Measurements from ENCODE around the gene DNASE2. TPM values are rescaled to one million over a fixed set of nuclear protein-coding genes. Genes with fewer than 3 reads are reported as not detected.
"Not testable (repeated sequence)": the region's sequence is repeated elsewhere in the genome, so short reads cannot be mapped to it uniquely, and the experiment has no call there.

DNASE2 gene
- total RNA-seq: 22.3 TPM

GRCh38 chr19:12881172-12881808, at the start of gene DNASE2:
DNASE2 (minus strand) TSS chr19:12881449; CDS start chr19:12881375, 74 bp downstream.
- ATAC-seq (peak; percentile 90), DNase-seq (ENCODE audit: low spot score) (peak; percentile 99)

GRCh38 chr19:12930002-12930645, 48.9 kb upstream of the DNASE2 start:
- ATAC-seq: no peak
- no peak for DNase-seq (ENCODE audit: low spot score)

- DNase-seq (ENCODE audit: low spot score) (no peak), ATAC-seq (no peak)
Observed at GRCh38 chr19:12924621-12925310, 43.5 kb upstream of the DNASE2 start.

- ATAC-seq (no peak), DNase-seq (ENCODE audit: low spot score) (no peak)
Observed at GRCh38 chr19:12922959-12923358, 41.7 kb upstream of the DNASE2 start.

- ATAC-seq (no peak), DNase-seq (ENCODE audit: low spot score) (no peak)
Observed at GRCh38 chr19:12921047-12921446, 39.8 kb upstream of the DNASE2 start.

GRCh38 chr19:12918253-12918652, 37.0 kb upstream of the DNASE2 start:
- DNase-seq (ENCODE audit: low spot score) (no peak), ATAC-seq (no peak)

- not testable (repeated sequence) for ATAC-seq
Observed at GRCh38 chr19:12915860-12916259, 34.6 kb upstream of the DNASE2 start.

GRCh38 chr19:12913851-12914690, 32.8 kb upstream of the DNASE2 start:
- no peak for DNase-seq (ENCODE audit: low spot score)
- no peak for ATAC-seq

More at GRCh38 chr19:12915860-12916259, 34.6 kb upstream of the DNASE2 start:
- DNase-seq (ENCODE audit: low spot score): not testable (repeated sequence)

- DNase-seq (ENCODE audit: low spot score): peak; percentile 61
- ATAC-seq: peak; percentile 75
Observed at GRCh38 chr19:12913011-12913561, 31.8 kb upstream of the DNASE2 start.

GRCh38 chr19:12912571-12912970, 31.3 kb upstream of the DNASE2 start:
- DNase-seq (ENCODE audit: low spot score) (no peak), ATAC-seq (no peak)

GRCh38 chr19:12907166-12907565, 25.9 kb upstream of the DNASE2 start:
- DNase-seq (ENCODE audit: low spot score) (no peak), ATAC-seq (peak; percentile 17)

GRCh38 chr19:12899891-12900518, 18.8 kb upstream of the DNASE2 start:
- no peak for ATAC-seq
- DNase-seq (ENCODE audit: low spot score): no peak

- DNase-seq (ENCODE audit: low spot score): no peak
- no peak for ATAC-seq
Observed at GRCh38 chr19:12896460-12896859, 15.2 kb upstream of the DNASE2 start.

GRCh38 chr19:12893582-12893981, 12.3 kb upstream of the DNASE2 start:
- no peak for DNase-seq (ENCODE audit: low spot score)

GRCh38 chr19:12891553-12892021, 10.3 kb upstream of the DNASE2 start:
- DNase-seq (ENCODE audit: low spot score) (peak; percentile 67), ATAC-seq (peak; percentile 39)

More at GRCh38 chr19:12893582-12893981, 12.3 kb upstream of the DNASE2 start:
- no peak for ATAC-seq

GRCh38 chr19:12890787-12891552, 9.7 kb upstream of the DNASE2 start, which contains the start of gene GCDH:
GCDH (plus strand) TSS chr19:12891160; CDS start chr19:12891305, 145 bp downstream.
- ATAC-seq (peak; percentile 91), DNase-seq (ENCODE audit: low spot score) (peak; percentile 98)

GRCh38 chr19:12890299-12890786, 9.1 kb upstream of the DNASE2 start:
- DNase-seq (ENCODE audit: low spot score); ATAC-seq: not testable (repeated sequence)

- DNase-seq (ENCODE audit: low spot score) (no peak), ATAC-seq (no peak)
Observed at GRCh38 chr19:12888006-12888603, 6.9 kb upstream of the DNASE2 start.

Data from left lobe of liver (tissue), 2 donors.